HK-2 (cell line): ENCODE measurements around the gene OR1K1.
"Not testable (repeated sequence)": the region's sequence is repeated elsewhere in the genome, so short reads cannot be mapped to it uniquely, and the experiment has no call there.

Source experiments
- DNase-seq: peaks from one replicate; pipeline ENCODE4 v3.0.0-alpha.2; 2018; ENCODE audit not compliant: unreplicated experiment

The OR1K1 gene

GRCh38 chr9:122812736-122813135 lies 12.8 kb downstream of the OR1K1 start:
- no peak for DNase-seq

- no peak for DNase-seq
These were observed 14.6 kb downstream of the OR1K1 start for GRCh38 chr9:122814545-122814944.

GRCh38 chr9:122815544-122815943 lies 15.6 kb downstream of the OR1K1 start:
- no peak for DNase-seq

GRCh38 chr9:122816163-122816867 lies 16.4 kb downstream of the OR1K1 start:
- no peak for DNase-seq

- DNase-seq, result no peak
These were observed 19.4 kb downstream of the OR1K1 start for GRCh38 chr9:122819326-122819725.

GRCh38 chr9:122819791-122820489 lies 20.0 kb downstream of the OR1K1 start:
- DNase-seq, result no peak

- no peak for DNase-seq
These were observed 20.5 kb downstream of the OR1K1 start for GRCh38 chr9:122820490-122820845.

GRCh38 chr9:122821278-122821943 lies 21.5 kb downstream of the OR1K1 start:
- no peak for DNase-seq

GRCh38 chr9:122822056-122822455 lies 22.1 kb downstream of the OR1K1 start:
- DNase-seq, result no peak

GRCh38 chr9:122822938-122823337 lies 23.0 kb downstream of the OR1K1 start:
- DNase-seq, result no peak

GRCh38 chr9:122827761-122828093 lies 27.8 kb downstream of the OR1K1 start:
- no peak for DNase-seq

GRCh38 chr9:122828965-122829284 lies 29.0 kb downstream of the OR1K1 start:
- not testable (repeated sequence) for DNase-seq

GRCh38 chr9:122832194-122832593 lies 32.3 kb downstream of the OR1K1 start:
- no peak for DNase-seq

GRCh38 chr9:122835313-122835731 lies 35.4 kb downstream of the OR1K1 start:
- no peak for DNase-seq

- no peak for DNase-seq
These were observed 37.4 kb downstream of the OR1K1 start for GRCh38 chr9:122837266-122837850.

- DNase-seq, result not testable (repeated sequence)
These were observed 38.5 kb downstream of the OR1K1 start for GRCh38 chr9:122838441-122838840.

GRCh38 chr9:122841501-122841900 lies 41.6 kb downstream of the OR1K1 start:
- DNase-seq, result no peak

- DNase-seq, result no peak
These were observed 44.2 kb downstream of the OR1K1 start for GRCh38 chr9:122844137-122844536.

- DNase-seq, result no peak
These were observed 45.2 kb downstream of the OR1K1 start for GRCh38 chr9:122845116-122845515.

GRCh38 chr9:122846371-122846940 lies 46.5 kb downstream of the OR1K1 start:
- DNase-seq, result no peak

- no peak for DNase-seq
These were observed 48.5 kb downstream of the OR1K1 start for GRCh38 chr9:122848256-122848943.
